GM19351 (cell line): ENCODE measurements around the gene TMEM222.
A peak's percentile ranks its signal among the peaks of the same experiment; 100 is the strongest.

Source experiments
- ATAC-seq: cut with Tn5 transposase; IDR thresholded peaks from one replicate; pipeline ENCODE4 v1.9.1; 2021; ENCODE audit warnings: mild to moderate bottlenecking, moderate library complexity; ENCODE audit not compliant: unreplicated experiment

The TMEM222 gene

GRCh38 chr1:27341525-27342252 lies 19.7 kb downstream of the TMEM222 start, which contains the start of gene SYTL1:
SYTL1 (plus strand) TSS chr1:27342022; CDS start chr1:27345335, 3,313 bp downstream.
- ATAC-seq: peak; percentile 53

GRCh38 chr1:27342391-27342777 lies 20.4 kb downstream of the TMEM222 start:
- no peak for ATAC-seq

DNA sequence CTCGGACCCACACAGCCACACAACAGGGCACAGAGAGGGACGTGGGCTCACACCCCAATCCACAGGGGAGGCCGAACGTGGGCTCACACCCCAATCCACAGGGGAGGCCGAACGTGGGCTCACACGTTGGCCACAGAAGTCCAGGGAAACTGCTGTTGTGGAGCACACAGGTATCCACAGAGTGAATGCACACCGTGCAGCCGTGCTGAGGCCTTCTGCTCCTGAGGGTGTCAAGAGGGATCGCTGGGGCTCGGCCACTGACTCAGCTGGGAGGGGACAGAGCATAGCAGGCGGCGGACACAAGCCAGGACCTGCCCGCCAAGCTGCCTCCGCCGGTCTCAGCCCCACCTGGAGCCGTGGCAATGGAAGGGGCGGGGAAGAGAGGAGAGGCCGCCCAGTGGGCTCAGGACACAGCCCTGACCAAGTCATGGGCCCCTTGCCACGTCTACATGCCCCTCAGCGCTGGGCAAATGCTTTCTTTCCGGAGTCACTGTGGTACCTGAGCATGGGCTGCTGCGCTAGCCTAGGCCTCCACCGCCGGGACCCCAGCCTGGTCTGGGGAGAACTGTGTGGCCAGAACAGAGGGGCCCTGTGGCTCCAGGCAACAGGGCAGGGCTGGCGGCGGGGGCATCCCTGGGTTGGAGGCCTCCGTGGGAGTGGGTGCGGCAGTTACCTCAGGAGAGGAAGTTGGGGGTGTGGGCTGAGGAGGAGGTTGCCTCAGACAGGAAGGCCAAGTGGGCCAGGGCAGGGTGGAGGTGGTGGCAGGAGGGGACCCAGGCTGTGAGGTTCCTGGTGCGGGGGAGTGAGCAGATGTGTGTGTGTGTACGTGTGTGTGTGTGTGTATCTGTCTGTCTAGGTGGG lies 21.0 kb downstream of the TMEM222 start:
- ATAC-seq: peak; percentile 46

- no peak for ATAC-seq
Observed at GRCh38 chr1:27343639-27344025, 21.7 kb downstream of the TMEM222 start.

GRCh38 chr1:27345272-27345671 lies 23.3 kb downstream of the TMEM222 start:
- no peak for ATAC-seq

GRCh38 chr1:27346357-27346756 lies 24.4 kb downstream of the TMEM222 start:
- ATAC-seq: no peak

- ATAC-seq: no peak
Observed at GRCh38 chr1:27346991-27347624, 25.1 kb downstream of the TMEM222 start.

DNA sequence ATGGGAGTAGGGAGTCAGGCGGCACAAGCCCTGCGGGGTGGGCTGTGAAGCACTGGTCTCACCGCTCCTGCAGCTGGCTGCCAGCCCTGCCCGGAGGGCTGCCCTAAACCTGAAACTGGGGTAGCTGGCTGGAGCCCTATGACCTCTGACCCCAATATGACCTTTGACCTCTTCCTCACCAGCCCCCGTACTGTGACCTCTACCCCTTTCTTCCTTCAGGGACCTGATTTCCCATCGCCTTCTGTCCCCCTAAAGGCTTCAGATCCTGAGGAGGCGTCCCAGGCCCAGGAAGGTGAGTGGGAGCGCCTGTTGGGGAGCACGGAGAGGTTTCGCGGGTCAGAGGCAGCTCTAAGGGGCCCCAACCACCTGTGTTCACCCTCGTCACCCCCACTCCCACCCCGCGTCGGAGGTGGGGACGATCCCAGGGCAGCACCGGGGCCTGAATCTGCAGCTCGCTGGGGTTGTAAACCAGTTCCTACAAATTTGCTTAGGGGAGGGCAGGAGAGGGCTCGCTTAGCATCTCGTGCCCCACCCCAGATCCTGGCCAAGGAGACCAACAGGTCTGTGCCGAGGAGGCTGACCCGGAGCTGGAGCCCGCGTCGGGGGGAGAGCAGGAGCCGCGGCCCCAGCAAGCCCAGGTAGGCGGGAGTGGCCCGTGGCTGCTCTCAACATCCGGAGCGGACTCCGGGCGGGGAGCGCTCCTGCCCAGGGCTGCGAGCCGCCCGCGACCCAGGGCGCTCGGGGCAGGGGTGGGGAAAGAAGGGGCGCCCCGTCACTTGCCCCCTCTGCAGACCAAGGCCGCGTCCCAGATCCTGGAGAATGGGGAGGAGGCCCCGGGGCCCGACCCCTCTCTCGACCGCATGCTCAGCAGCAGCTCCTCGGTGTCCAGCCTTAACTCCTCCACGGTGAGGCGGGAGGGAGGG lies 27.2 kb downstream of the TMEM222 start:
- no peak for ATAC-seq

GRCh38 chr1:27349784-27350662 lies 28.1 kb downstream of the TMEM222 start:
- ATAC-seq: no peak

GRCh38 chr1:27350663-27351540 lies 28.9 kb downstream of the TMEM222 start:
- ATAC-seq: no peak

GRCh38 chr1:27351541-27352107 lies 29.7 kb downstream of the TMEM222 start:
- ATAC-seq: no peak

DNA sequence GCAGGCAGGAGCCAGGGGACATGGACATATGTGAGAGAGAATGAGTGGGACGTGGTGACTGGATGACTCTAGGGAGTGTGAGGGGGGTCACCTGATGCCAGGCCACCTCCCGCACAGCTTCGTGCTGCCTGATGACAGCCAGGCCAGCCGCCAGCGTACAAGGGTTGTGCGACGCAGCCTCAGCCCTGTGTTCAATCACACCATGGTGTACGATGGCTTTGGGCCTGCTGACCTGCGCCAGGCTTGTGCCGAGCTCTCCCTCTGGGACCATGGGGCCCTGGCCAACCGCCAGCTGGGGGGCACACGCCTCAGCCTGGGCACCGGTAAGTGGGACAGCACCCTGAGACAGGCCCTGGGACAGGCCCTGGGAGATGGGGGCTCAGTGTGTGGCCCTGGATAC lies 31.2 kb downstream of the TMEM222 start:
- no peak for ATAC-seq

- ATAC-seq: no peak
Observed at GRCh38 chr1:27353629-27354028, 31.7 kb downstream of the TMEM222 start.

DNA sequence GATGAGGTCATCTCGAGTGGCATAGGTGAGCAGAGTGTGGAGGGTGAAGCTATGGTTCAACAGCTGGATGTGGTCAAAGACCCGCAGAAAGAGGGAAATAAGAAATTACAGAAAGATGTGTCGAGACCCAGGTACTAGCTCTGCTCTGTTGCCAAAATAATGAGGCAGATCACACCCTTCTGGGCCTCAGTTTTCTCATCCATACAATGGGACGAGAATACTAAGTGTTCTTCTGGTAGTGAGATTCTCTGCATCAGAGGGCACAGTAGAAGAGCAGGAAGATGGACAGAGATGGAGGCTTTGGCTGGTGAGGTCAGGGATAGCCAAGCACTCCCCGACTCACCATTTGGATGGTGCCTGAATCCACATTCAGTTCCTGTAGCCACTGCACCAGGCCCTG lies 33.7 kb downstream of the TMEM222 start:
- ATAC-seq: no peak

DNA sequence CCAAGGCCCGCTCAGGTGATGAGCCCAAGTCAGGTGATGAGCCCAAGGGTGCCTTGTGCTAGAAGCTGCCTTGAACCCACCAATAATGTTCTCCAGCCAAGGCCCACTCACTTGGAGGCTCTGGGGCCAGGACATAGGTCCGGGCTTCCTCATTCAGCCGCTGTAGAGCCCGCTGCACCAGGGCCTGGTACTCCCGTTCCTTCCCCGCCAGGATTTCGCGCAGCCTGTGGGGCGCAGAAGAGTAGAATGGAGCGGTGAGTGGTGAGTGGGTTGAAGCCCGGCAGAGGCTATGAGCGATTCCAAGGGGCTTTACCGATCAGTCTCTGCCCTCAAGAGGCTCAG lies 34.3 kb downstream of the TMEM222 start:
- ATAC-seq: no peak

- ATAC-seq: no peak
Observed at GRCh38 chr1:27356619-27357280, 34.8 kb downstream of the TMEM222 start.

GRCh38 chr1:27357281-27358037 lies 35.5 kb downstream of the TMEM222 start:
- ATAC-seq: peak; percentile 47
